ENCODE results near the gene SPATA46.

DNA sequence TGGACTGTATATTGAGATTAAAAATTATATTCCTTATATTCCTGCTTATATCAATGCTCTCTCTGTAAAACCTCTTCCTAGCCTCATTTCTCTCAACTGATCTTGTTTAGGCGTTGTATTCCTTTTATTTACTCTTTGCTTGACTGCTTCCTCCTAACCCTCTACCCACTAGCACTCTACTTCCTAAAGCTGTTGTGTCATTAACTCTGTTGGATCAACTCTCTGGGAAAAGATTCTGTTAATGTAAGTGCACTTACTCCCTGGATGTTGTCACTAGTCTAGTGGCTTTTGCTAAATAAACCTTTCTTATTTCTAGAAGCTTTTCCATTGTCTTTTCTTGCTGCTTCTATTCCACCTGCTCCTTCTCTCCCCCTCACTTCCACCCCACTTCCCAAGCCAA, 6.5 kb downstream of the SPATA46 start:
- TF ChIP-seq, protein P1, sequence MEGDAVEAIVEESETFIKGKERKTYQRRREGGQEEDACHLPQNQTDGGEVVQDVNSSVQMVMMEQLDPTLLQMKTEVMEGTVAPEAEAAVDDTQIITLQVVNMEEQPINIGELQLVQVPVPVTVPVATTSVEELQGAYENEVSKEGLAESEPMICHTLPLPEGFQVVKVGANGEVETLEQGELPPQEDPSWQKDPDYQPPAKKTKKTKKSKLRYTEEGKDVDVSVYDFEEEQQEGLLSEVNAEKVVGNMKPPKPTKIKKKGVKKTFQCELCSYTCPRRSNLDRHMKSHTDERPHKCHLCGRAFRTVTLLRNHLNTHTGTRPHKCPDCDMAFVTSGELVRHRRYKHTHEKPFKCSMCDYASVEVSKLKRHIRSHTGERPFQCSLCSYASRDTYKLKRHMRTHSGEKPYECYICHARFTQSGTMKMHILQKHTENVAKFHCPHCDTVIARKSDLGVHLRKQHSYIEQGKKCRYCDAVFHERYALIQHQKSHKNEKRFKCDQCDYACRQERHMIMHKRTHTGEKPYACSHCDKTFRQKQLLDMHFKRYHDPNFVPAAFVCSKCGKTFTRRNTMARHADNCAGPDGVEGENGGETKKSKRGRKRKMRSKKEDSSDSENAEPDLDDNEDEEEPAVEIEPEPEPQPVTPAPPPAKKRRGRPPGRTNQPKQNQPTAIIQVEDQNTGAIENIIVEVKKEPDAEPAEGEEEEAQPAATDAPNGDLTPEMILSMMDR (conservative IDR thresholded peaks at IDR 0.05; ENCODE audit: low read length): no peak
- no peak for TF ChIP-seq EZH2phosphoT487 (IDR thresholded peaks at IDR 0.05; ENCODE audit: borderline replicate concordance, low read depth, low read length)
